HEK293 (cell line): ENCODE measurements around the gene ACOT2.

ENCODE experiments used
- CTCF ChIA-PET: fragments of 350-600 bp; formaldehyde crosslinking; extraction: SDS; loops from one replicate; lab custom pipeline; 2021; ENCODE audit warnings: antibody characterized with exemption; lab: Yijun Ruan, JAX
- POLR2A ChIA-PET: fragments of 300-600 bp; formaldehyde crosslinking; extraction: SDS; loops from one replicate; lab custom pipeline; 2020; ENCODE audit warnings: antibody characterized with exemption, inconsistent platforms; lab: Yijun Ruan, JAX
- H3K27ac ChIP-seq: fragments of 200-500 bp; sonication (Bioruptor generic); 2 replicates; pipeline ENCODE4 v1.5.1; 2014; ENCODE audit warnings: low read depth, low read length, control low read depth, inconsistent platforms; ENCODE audit errors: extremely low read depth
- H3K36me3 ChIP-seq, 2 experiments: fragments of 200-500 bp in 1 of 2; sonication (Bioruptor generic) in 1 of 2; 1 replicate in 1 of 2; 2 replicates in 1 of 2; pipeline ENCODE4 v1.5.1; 2014 to 2017; ENCODE audit warnings: inconsistent platforms in 2 of 2, low read length in 2 of 2; ENCODE audit not compliant: control insufficient read depth in 2 of 2, insufficient read depth in 1 of 2
- H3K4me1 ChIP-seq: fragments of 200-500 bp; sonication (Bioruptor generic); 2 replicates; pipeline ENCODE4 v1.5.1; 2014; ENCODE audit warnings: mild to moderate bottlenecking, low read length, inconsistent platforms; ENCODE audit not compliant: control insufficient read depth, insufficient read depth
- H3K4me3 ChIP-seq: 2 replicates; pipeline ENCODE4 v1.5.1; 2011; ENCODE audit warnings: low read depth, mild to moderate bottlenecking, control low read depth, low read length, moderate library complexity
- H3K9me3 ChIP-seq: fragments of 200-500 bp; sonication (Bioruptor generic); 2 replicates; pipeline ENCODE4 v1.5.1; 2014; ENCODE audit warnings: low read depth, low read length, inconsistent platforms; ENCODE audit not compliant: control insufficient read depth, insufficient read depth
- BCL6B ChIP-seq: fragments of 450-650 bp; formaldehyde crosslinking; IDR thresholded peaks from 2 replicates; pipeline ENCODE4 v1.5.1; 2017; ENCODE audit warnings: missing biosample characterization, missing genetic modification characterization
- EGR2 ChIP-seq: fragments of 450-650 bp; formaldehyde crosslinking; IDR thresholded peaks from 2 replicates; pipeline ENCODE4 v1.5.1; 2016; ENCODE audit warnings: low read depth, missing biosample characterization, missing genetic modification characterization
- HIC1 ChIP-seq: fragments of 450-650 bp; formaldehyde crosslinking; IDR thresholded peaks from 2 replicates; pipeline ENCODE4 v1.5.1; 2016; ENCODE audit warnings: missing biosample characterization, missing genetic modification characterization
- KLF1 ChIP-seq: fragments of 450-650 bp; formaldehyde crosslinking; IDR thresholded peaks from 2 replicates; pipeline ENCODE4 v1.5.1; 2016; ENCODE audit warnings: missing biosample characterization, missing genetic modification characterization
- MYNN ChIP-seq: fragments of 450-650 bp; formaldehyde crosslinking; IDR thresholded peaks from 2 replicates; pipeline ENCODE4 v1.5.1; 2016; ENCODE audit warnings: missing biosample characterization, missing genetic modification characterization, borderline replicate concordance
- OVOL3 ChIP-seq: fragments of 450-650 bp; formaldehyde crosslinking; IDR thresholded peaks from 2 replicates; pipeline ENCODE4 v1.5.1; 2016; ENCODE audit warnings: missing biosample characterization, missing genetic modification characterization
- PRDM1 ChIP-seq: fragments of 450-650 bp; formaldehyde crosslinking; IDR thresholded peaks from 2 replicates; pipeline ENCODE4; 2016; ENCODE audit warnings: missing biosample characterization, missing genetic modification characterization
- SCRT1 ChIP-seq: fragments of 450-650 bp; formaldehyde crosslinking; IDR thresholded peaks from 2 replicates; pipeline ENCODE4 v1.5.1; 2016; ENCODE audit warnings: missing biosample characterization, missing genetic modification characterization, borderline replicate concordance
- SP3 ChIP-seq: fragments of 450-650 bp; formaldehyde crosslinking; IDR thresholded peaks from 2 replicates; pipeline ENCODE4 v1.5.1; 2016; ENCODE audit warnings: missing biosample characterization, missing genetic modification characterization
- TRIM28 ChIP-seq: IDR thresholded peaks from 2 replicates; pipeline ENCODE4 v1.6.1; 2011; ENCODE audit warnings: low read length, control low read depth, borderline replicate concordance
- ZBTB20 ChIP-seq: fragments of 450-650 bp; formaldehyde crosslinking; IDR thresholded peaks from 2 replicates; pipeline ENCODE4 v1.5.1; 2016; ENCODE audit warnings: missing biosample characterization, missing genetic modification characterization
- ZBTB48 ChIP-seq: fragments of 450-650 bp; formaldehyde crosslinking; IDR thresholded peaks from 2 replicates; pipeline ENCODE4 v1.5.1; 2016; ENCODE audit warnings: missing biosample characterization, missing genetic modification characterization
- ZEB2 ChIP-seq: fragments of 450-650 bp; formaldehyde crosslinking; IDR thresholded peaks from 2 replicates; pipeline ENCODE4 v1.5.1; 2016; ENCODE audit warnings: missing biosample characterization, missing genetic modification characterization
- ZFHX2 ChIP-seq: fragments of 450-650 bp; formaldehyde crosslinking; conservative IDR thresholded peaks from 2 replicates; pipeline ENCODE4 v1.5.1; 2016; ENCODE audit warnings: missing biosample characterization, missing genetic modification characterization
- ZFP37 ChIP-seq: fragments of 450-650 bp; formaldehyde crosslinking; IDR thresholded peaks from 2 replicates; pipeline ENCODE4 v1.5.1; 2016; ENCODE audit warnings: missing biosample characterization, missing genetic modification characterization
- ZFP69B ChIP-seq: fragments of 450-650 bp; formaldehyde crosslinking; IDR thresholded peaks from 2 replicates; pipeline ENCODE4 v1.5.1; 2016; ENCODE audit warnings: missing biosample characterization, missing genetic modification characterization
- ZNF140 ChIP-seq: fragments of 450-650 bp; formaldehyde crosslinking; IDR thresholded peaks from 2 replicates; pipeline ENCODE4 v1.5.1; 2016; ENCODE audit warnings: missing biosample characterization, missing genetic modification characterization
- ZNF211 ChIP-seq: fragments of 450-650 bp; formaldehyde crosslinking; IDR thresholded peaks from 2 replicates; pipeline ENCODE4 v1.5.1; 2016; ENCODE audit warnings: low read depth, missing biosample characterization, missing genetic modification characterization
- ZNF214 ChIP-seq: fragments of 450-650 bp; formaldehyde crosslinking; IDR thresholded peaks from 2 replicates; pipeline ENCODE4 v1.5.1; 2017; ENCODE audit warnings: missing biosample characterization, mild to moderate bottlenecking, missing genetic modification characterization, borderline replicate concordance
- ZNF239 ChIP-seq: fragments of 450-650 bp; formaldehyde crosslinking; IDR thresholded peaks from 2 replicates; pipeline ENCODE4 v1.5.1; 2016; ENCODE audit warnings: missing biosample characterization, missing genetic modification characterization
- ZNF24 ChIP-seq: fragments of 450-650 bp; formaldehyde crosslinking; IDR thresholded peaks from 2 replicates; pipeline ENCODE4 v1.5.1; 2016; ENCODE audit warnings: missing biosample characterization, missing genetic modification characterization
- ZNF335 ChIP-seq: fragments of 450-650 bp; formaldehyde crosslinking; conservative IDR thresholded peaks from 2 replicates; pipeline ENCODE4 v1.5.1; 2016; ENCODE audit warnings: missing biosample characterization, missing genetic modification characterization
- ZNF398 ChIP-seq: fragments of 450-650 bp; formaldehyde crosslinking; IDR thresholded peaks from 2 replicates; pipeline ENCODE4 v1.5.1; 2017; ENCODE audit warnings: missing biosample characterization, missing genetic modification characterization
- ZNF629 ChIP-seq: fragments of 450-650 bp; formaldehyde crosslinking; IDR thresholded peaks from 2 replicates; pipeline ENCODE4 v1.5.1; 2017; ENCODE audit warnings: missing biosample characterization, missing genetic modification characterization
- ZNF654 ChIP-seq: fragments of 450-650 bp; formaldehyde crosslinking; IDR thresholded peaks from 2 replicates; pipeline ENCODE4 v1.5.1; 2016; ENCODE audit warnings: low read depth, missing biosample characterization, missing genetic modification characterization
- ZNF747 ChIP-seq: fragments of 450-650 bp; formaldehyde crosslinking; IDR thresholded peaks from 2 replicates; pipeline ENCODE4 v1.5.1; 2016; ENCODE audit warnings: missing biosample characterization, missing genetic modification characterization
- ZNF777 ChIP-seq: fragments of 450-650 bp; formaldehyde crosslinking; IDR thresholded peaks from 2 replicates; pipeline ENCODE4 v1.5.1; 2017; ENCODE audit warnings: missing biosample characterization, missing genetic modification characterization, borderline replicate concordance
- ZNF791 ChIP-seq: fragments of 450-650 bp; formaldehyde crosslinking; IDR thresholded peaks from 2 replicates; pipeline ENCODE4 v1.5.1; 2016; ENCODE audit warnings: missing biosample characterization, missing genetic modification characterization
- ZNF843 ChIP-seq: fragments of 450-650 bp; formaldehyde crosslinking; IDR thresholded peaks from 2 replicates; pipeline ENCODE4 v1.5.1; 2016; ENCODE audit warnings: missing biosample characterization, missing genetic modification characterization

The ACOT2 gene

GRCh38 chr14:73569185-73569958, at the start of gene ACOT2 (continued):
- peak; percentile 38; the same call in 1 of the 2 replicates for TF ChIP-seq ZBTB20 (tag by site-specific recombination)
- peak; percentile 92 for TF ChIP-seq EGR2
- TF ChIP-seq ZNF398 (tag by site-specific recombination) = peak; percentile 69; the same call in 1 of the 2 replicates
- peak; percentile 41; the same call in 1 of the 2 replicates for TF ChIP-seq ZNF24 (tag by site-specific recombination)
- TF ChIP-seq ZNF843 (tag by site-specific recombination) = peak; percentile 49; the same call in 1 of the 2 replicates
- TF ChIP-seq ZFHX2 = peak; percentile 98

GRCh38 chr14:73521229-73521628, 47.8 kb upstream of the ACOT2 start:
- H3K36me3 ChIP-seq = no peaks in the 10 kb centered on the region
- H3K4me3 ChIP-seq = no peak overlapping the region
- no peaks in the 10 kb centered on the region for H3K9me3 ChIP-seq
- ChIA-PET POLR2A (no interaction called here), CTCF (interaction anchor here (0.6 to 6.2 kb wide), 4 partner anchors 9 to 227 kb away, joined by 3 to 31 read pairs (median 5); partner anchors contain the start of gene ACOT2)
- no peak overlapping the region for H3K27ac ChIP-seq
- TF ChIP-seq SP3 (tag by site-specific recombination) = no peak
- no peak for TF ChIP-seq BCL6B (tag by site-specific recombination)
- TF ChIP-seq MYNN (tag by site-specific recombination) = no peak
- TF ChIP-seq ZNF140 (tag by site-specific recombination) = no peak
- no peak for TF ChIP-seq HIC1
- TF ChIP-seq ZNF629 = no peak
- no peak for TF ChIP-seq ZBTB20 (tag by site-specific recombination)
- no peak for TF ChIP-seq PRDM1 (tag by site-specific recombination)
- no peak for TF ChIP-seq ZBTB48 (tag by site-specific recombination)
- no peak for TF ChIP-seq ZNF747 (tag by site-specific recombination)
- no peaks in the 10 kb centered on the region for H3K4me1 ChIP-seq

- H3K4me1 ChIP-seq = no peaks in the 10 kb centered on the region
- H3K9me3 ChIP-seq = no peaks in the 10 kb centered on the region
- no peak overlapping the region for H3K4me3 ChIP-seq
- no peaks in the 10 kb centered on the region for H3K36me3 ChIP-seq
- H3K27ac ChIP-seq = no peak overlapping the region
- POLR2A ChIA-PET = no interaction called here
- CTCF ChIA-PET = interaction anchor here (0.6 to 0.7 kb wide), 2 partner anchors 74 to 482 kb away, joined by 3 to 5 read pairs; no protein-coding TSS in a partner anchor
- no peak for TF ChIP-seq SCRT1 (tag by site-specific recombination)
- no peak for TF ChIP-seq ZFP69B
- TF ChIP-seq ZNF214 = no peak
- no peak for TF ChIP-seq PRDM1 (tag by site-specific recombination)
- no peak for TF ChIP-seq OVOL3 (tag by site-specific recombination)
- no peak for TF ChIP-seq ZNF239 (tag by site-specific recombination)
- no peak for TF ChIP-seq ZFP37 (tag by site-specific recombination)
- no peak for TF ChIP-seq ZNF791 (tag by site-specific recombination)
- TF ChIP-seq ZNF654 (tag by site-specific recombination) = no peak
- no peak for TF ChIP-seq ZNF211
- TF ChIP-seq ZNF335 = no peak
- no peak for TF ChIP-seq ZNF777 (tag by site-specific recombination)
- no peak for TF ChIP-seq KLF1
- no peak for TF ChIP-seq ZEB2 (tag by site-specific recombination)
- no peak for TF ChIP-seq TRIM28
- TF ChIP-seq EGR2 = no peak
Observed at GRCh38 chr14:73524493-73524892, 44.5 kb upstream of the ACOT2 start.
